Activated T-cell treated with anti-CD3 and anti-CD28 coated beads, Interleukin-2, amount 50 U/mL, for 24 hours (primary cell): ENCODE measurements around the gene DAPK2.

Source experiments
- DNase-seq: peaks from one replicate; pipeline ENCODE4 v3.0.0-alpha.2; 2020
- H3K27ac Mint-ChIP-seq: 2 replicates; pipeline ENCODE4 v1.8.0; 2020; ENCODE audit warnings: mild to moderate bottlenecking, mixed read lengths
- H3K27me3 Mint-ChIP-seq: 2 replicates; pipeline ENCODE4 v1.8.0; 2020; ENCODE audit warnings: mixed read lengths
- H3K36me3 Mint-ChIP-seq: 2 replicates; pipeline ENCODE4 v1.8.0; 2020; ENCODE audit warnings: low read depth, mixed read lengths
- H3K4me1 Mint-ChIP-seq: 2 replicates; pipeline ENCODE4 v1.8.0; 2020; ENCODE audit warnings: low read depth, mixed read lengths
- H3K4me3 Mint-ChIP-seq: 2 replicates; pipeline ENCODE4 v1.8.0; 2020; ENCODE audit warnings: mild to moderate bottlenecking, moderate library complexity, mixed read lengths
- H3K9me3 Mint-ChIP-seq: 2 replicates; pipeline ENCODE4 v1.8.0; 2020; ENCODE audit warnings: mixed read lengths

The DAPK2 gene

DNA sequence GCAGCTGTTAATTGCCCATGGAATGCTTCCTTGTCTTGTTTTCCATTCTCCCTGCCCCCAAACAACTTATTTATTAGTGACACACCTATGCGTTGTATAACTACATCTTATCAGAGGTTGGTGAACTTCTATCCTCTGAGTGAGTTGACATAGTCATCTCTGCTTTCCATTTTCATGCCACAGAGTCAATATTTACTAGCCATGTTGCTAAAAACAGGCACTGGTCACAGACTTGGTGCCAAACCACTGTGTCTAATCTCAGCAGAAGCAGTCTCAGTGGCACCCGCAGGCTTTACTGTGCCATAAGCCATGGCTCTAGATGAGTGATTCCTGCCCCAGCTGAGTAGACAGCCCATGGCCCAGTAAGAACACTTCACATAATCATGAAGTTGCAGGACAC, 26.5 kb downstream of the DAPK2 start:
- no peak for DNase-seq
- no peaks in the 10 kb centered on the region for H3K4me1 Mint-ChIP-seq
- H3K27ac Mint-ChIP-seq = no peak overlapping the region
- no peaks in the 10 kb centered on the region for H3K9me3 Mint-ChIP-seq
- H3K27me3 Mint-ChIP-seq = no peaks in the 10 kb centered on the region
- H3K36me3 Mint-ChIP-seq = no peaks in the 10 kb centered on the region
- no peak overlapping the region for H3K4me3 Mint-ChIP-seq

DNA sequence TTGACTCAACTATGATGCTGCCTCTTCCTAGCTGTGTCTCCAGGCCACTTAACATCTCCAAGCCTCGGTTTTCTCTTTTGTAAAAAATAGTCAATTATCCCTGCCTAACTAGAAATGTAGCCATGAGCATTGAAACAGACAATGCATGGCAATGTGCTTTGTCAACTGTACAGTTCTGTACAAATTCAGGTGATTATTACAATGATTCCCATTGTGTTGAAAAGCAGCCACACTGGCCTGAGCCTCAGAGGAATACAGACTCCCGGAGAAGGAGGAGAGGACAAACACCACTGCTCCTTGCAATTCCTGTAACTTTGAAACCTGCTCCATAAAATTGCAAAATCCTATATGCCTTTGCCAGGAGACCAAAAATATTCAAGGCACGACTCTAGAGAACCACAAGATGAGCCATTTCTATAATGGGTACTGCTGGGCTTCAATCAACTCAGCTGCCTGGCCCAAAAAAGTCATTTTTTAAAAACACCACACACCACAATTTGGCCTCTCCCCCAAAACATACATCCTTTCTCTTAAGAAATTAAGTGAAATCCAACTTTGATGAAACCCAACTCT, 28.6 kb downstream of the DAPK2 start:
- Mint-ChIP-seq H3K9me3 (no peaks in the 10 kb centered on the region), H3K27me3 (no peaks in the 10 kb centered on the region), H3K27ac (no peak overlapping the region), H3K4me3 (no peak overlapping the region), H3K4me1 (peaks cover 12% of the 10 kb centered on the region), H3K36me3 (no peaks in the 10 kb centered on the region)
- DNase-seq = no peak

DNA sequence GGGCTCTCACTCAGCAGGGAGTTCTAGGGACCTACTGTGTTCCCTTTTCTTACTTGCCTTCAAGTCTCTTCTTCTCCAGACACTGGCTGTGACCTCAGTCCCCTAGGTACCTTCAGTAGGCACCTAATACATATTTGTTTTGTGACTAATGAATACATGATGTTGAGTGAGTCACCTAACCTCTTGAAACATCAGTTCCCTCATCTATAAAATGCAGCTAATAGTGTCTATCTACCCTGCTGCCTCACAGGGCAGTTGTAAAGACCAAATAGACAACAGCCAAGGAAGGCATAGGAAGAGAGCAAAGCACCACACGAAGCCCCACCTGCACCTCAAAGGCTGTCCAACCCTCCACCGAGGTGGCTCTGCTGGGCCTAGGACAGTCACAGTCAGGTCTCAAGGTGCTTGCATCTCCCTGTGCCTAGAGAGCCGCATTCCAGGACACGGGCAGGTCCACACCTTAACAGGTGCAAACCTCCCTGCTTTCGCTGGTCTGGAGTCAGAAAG, 29.1 kb downstream of the DAPK2 start:
- peaks cover 15% of the 10 kb centered on the region for H3K4me1 Mint-ChIP-seq
- no peaks in the 10 kb centered on the region for H3K27me3 Mint-ChIP-seq
- no peaks in the 10 kb centered on the region for H3K36me3 Mint-ChIP-seq
- H3K4me3 Mint-ChIP-seq = no peak overlapping the region
- no peak overlapping the region for H3K27ac Mint-ChIP-seq
- no peak for DNase-seq
- H3K9me3 Mint-ChIP-seq = no peaks in the 10 kb centered on the region

DNA sequence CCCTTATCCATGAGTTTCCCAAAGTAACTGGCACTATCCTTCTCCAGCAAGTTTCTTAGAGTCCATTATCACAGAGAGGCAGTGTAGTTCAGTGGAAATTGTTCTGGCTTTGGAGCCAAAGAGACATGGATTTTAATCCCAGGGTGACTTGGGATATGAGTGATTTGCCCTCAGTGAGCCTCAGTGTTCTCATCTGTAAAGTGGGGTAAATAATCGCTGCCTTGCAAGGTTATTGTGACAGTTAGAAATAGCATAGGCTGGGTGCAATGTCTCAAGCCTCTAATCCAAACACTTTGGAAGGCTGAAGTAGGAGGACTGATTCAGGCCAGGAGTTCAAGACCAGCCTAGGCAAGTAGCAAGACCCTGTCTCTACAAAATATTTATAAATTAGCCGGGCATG, 30.0 kb downstream of the DAPK2 start:
- Mint-ChIP-seq H3K36me3 (no peaks in the 10 kb centered on the region), H3K27ac (no peak overlapping the region), H3K27me3 (no peaks in the 10 kb centered on the region), H3K4me3 (no peak overlapping the region), H3K4me1 (peaks cover 20% of the 10 kb centered on the region), H3K9me3 (no peaks in the 10 kb centered on the region)
- DNase-seq = no peak

DNA sequence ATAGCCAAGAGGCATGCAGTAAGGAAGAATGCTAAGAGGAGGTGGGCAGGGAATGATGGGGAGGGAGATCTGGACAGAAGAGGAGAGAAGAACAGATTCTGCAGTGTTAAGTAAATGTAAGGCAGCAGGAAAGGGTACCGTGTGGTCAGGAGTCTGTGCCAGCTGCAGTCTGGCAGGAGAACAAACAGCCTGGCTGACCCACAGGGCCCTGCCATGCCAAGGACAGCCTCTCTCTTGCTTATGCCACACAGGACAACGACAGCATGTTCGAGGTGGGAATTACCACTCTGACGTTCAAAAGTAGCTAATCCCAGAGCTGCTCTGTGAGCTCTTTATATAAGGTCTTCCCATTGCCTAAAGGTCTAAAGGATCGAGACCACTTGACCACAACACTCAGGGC, 31.3 kb downstream of the DAPK2 start:
- no peaks in the 10 kb centered on the region for H3K9me3 Mint-ChIP-seq
- H3K27me3 Mint-ChIP-seq = no peaks in the 10 kb centered on the region
- no peak for DNase-seq
- no peaks in the 10 kb centered on the region for H3K36me3 Mint-ChIP-seq
- no peak overlapping the region for H3K4me3 Mint-ChIP-seq
- no peak overlapping the region for H3K27ac Mint-ChIP-seq
- H3K4me1 Mint-ChIP-seq = peaks cover 32% of the 10 kb centered on the region

DNA sequence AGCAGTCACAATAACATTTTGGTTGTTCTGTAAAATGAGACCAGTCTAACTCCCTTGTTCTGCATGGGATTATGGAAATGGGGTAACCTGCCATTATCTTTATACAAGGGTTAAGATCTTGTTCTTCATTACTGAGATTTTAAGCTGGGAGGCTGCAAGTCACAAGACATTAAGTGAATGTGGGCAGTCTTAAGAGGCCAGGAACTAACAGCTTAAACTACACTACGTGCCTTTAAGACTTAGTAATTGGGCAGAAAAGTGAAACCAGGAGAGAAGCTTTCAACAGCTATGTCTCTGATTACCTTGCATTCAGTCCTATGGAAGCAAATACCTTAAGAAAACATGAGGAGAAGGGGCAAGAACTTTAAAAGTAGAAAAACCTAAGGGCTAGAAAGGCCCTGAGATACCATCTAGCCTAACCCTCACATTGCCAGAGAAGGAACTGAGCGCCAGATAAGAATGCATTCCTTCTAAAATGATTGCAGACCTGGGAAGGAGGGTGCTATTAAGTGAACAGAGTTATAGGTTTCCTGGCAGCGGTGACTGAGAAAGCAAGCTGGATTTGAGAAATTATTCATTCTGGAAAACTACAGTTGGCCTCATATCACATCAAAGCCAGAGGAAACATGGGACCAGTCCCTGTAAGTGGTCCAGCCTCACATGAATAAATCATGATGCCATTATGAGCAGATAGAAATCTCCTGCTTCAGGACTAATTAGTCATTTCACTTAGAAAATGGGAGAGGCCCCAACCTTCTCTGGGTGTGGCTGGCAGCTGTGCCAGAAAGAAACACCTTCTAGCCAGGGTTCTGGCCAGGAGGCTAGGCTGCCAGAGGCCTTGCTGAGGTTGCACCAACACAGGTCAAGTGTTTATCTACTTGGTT, 32.9 kb downstream of the DAPK2 start:
- H3K27me3 Mint-ChIP-seq = no peaks in the 10 kb centered on the region
- DNase-seq = no peak
- H3K27ac Mint-ChIP-seq = no peak overlapping the region
- H3K4me1 Mint-ChIP-seq = peaks cover 48% of the 10 kb centered on the region
- H3K9me3 Mint-ChIP-seq = no peaks in the 10 kb centered on the region
- H3K36me3 Mint-ChIP-seq = no peaks in the 10 kb centered on the region
- H3K4me3 Mint-ChIP-seq = no peak overlapping the region

DNA sequence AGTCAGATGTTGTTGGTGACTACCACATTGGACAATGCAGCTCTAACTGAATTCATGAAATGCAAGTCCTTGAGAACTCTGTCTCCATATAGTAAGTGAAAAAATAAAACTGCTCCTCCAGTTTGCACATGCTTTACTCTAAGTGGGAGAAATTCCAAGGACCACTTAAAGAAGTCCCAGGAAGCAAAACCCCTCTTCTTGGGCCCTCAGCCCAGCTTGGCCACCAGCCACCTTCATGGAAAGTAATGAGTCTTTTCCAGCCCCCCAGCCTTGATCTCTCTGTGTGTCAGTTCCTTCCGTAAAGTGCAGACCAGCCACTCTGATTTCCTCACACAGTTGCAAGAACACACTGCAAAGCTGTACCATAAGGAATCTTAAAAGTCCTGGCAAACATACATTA, 34.5 kb downstream of the DAPK2 start:
- Mint-ChIP-seq H3K4me1 (peaks cover 54% of the 10 kb centered on the region), H3K27me3 (no peaks in the 10 kb centered on the region), H3K27ac (no peak overlapping the region), H3K4me3 (no peak overlapping the region), H3K9me3 (no peaks in the 10 kb centered on the region), H3K36me3 (no peaks in the 10 kb centered on the region)
- DNase-seq = no peak

DNA sequence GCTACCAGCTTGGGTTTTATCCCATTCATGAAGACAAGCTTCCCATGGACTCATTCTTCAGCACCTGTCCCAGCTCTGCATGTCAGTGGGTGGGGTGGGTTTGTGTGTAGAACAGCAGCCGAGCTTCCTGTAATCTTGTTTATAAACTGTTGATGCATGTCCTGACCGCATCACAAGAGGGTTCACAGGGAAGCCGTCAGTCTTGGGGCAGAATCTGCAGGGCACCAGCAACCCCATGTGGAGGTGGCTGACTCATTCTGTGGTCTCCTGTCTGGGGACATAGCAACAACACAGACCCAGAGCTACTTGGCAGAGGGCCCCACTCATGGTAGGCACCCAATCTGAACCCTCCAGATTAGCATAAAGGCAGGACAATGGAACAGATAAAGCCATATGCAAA, 35.6 kb downstream of the DAPK2 start:
- Mint-ChIP-seq H3K9me3 (no peaks in the 10 kb centered on the region), H3K4me3 (peak overlapping the region; percentile 39), H3K27me3 (no peaks in the 10 kb centered on the region), H3K36me3 (no peaks in the 10 kb centered on the region), H3K27ac (peak overlapping the region; percentile 93), H3K4me1 (peaks cover 54% of the 10 kb centered on the region)
- peak; percentile 76 for DNase-seq

DNA sequence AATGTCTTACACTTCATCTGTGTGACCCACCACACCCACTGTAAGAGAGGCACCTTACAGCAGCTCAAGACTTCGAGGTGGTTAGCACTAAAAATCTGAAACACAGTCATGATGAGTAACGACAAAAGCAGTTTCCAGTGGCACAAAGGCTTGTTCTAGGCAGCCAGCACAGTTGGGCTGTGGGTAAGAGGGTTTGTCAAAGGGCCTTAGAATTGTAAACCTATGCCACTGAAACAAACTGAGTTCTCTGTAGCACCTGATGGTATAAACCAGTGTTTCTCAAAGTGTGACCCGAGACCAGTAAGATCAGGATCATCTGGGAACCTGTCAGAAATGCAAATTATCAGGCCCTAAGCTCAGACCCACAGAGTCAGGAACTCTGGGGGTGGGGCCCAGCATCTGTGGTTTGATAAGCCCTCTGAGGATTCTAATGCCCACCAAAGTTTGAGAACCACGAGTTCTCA, 36.5 kb downstream of the DAPK2 start:
- Mint-ChIP-seq H3K9me3 (no peaks in the 10 kb centered on the region), H3K27ac (peak overlapping the region; percentile 93), H3K27me3 (no peaks in the 10 kb centered on the region), H3K4me1 (peaks cover 54% of the 10 kb centered on the region), H3K4me3 (peak overlapping the region; percentile 44), H3K36me3 (no peaks in the 10 kb centered on the region)
- peak; percentile 54 for DNase-seq

DNA sequence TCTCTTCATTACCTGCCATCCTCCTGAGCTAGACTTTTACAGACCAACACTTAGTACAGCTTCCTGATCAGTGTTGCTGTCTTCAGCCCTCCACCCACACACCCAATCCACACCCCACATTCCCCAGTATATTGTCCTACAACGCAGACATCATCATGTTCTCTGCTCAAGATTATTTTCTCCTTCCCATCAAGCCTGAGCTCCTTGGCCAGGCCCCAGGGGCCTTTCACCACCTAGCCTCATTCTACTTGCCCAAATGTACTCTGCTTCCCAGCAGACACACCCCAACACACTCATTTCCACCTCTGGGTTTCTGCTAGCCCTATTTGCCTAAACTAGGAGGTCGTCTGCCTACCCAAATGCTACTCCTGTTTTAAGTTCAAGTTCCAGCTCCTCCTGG, 37.0 kb downstream of the DAPK2 start:
- Mint-ChIP-seq H3K27me3 (no peaks in the 10 kb centered on the region), H3K36me3 (no peaks in the 10 kb centered on the region), H3K4me3 (peak overlapping the region; percentile 10), H3K4me1 (peaks cover 56% of the 10 kb centered on the region), H3K9me3 (no peaks in the 10 kb centered on the region), H3K27ac (peak overlapping the region; percentile 93)
- no peak for DNase-seq

DNA sequence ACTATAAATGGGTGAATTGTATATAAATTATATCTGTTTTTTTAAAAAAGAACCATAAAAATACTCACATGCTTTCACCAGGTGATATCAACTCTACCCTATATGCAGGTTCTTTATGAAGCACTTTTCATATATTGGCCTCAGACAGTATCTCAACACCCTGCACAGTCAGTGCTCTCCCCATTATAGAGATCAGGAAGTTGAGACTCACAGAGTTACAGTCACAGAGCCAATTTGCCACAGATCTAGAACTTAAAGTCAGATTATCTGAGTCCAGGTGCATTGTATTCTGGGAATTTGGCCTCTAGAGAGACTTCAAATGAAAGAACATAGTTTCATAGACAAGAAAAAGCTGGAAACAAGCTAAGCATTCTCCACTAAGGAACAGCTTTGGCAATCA, 38.1 kb downstream of the DAPK2 start:
- DNase-seq = no peak
- no peaks in the 10 kb centered on the region for H3K36me3 Mint-ChIP-seq
- H3K4me3 Mint-ChIP-seq = no peak overlapping the region
- H3K27me3 Mint-ChIP-seq = no peaks in the 10 kb centered on the region
- H3K27ac Mint-ChIP-seq = no peak overlapping the region
- H3K9me3 Mint-ChIP-seq = no peaks in the 10 kb centered on the region
- H3K4me1 Mint-ChIP-seq = peaks cover 50% of the 10 kb centered on the region

DNA sequence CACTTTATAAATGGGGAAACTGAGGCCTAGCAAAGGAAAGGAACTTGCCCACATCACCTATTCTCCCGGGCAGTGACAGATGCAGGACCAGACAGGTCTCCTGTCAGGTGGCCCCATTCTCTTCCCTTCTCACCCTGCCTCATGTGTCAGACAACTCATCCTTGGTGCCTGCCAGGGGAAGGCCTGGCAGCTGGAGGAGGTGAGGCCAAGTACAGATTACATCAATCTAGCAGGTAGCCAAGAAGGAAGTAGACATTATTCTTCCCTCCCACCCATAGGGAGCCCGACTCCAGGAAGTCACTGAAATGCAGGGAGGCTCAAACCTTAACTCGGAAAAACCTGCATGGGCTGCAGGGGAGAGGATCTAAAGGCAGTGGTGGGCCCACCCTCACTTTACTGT, 39.6 kb downstream of the DAPK2 start:
- Mint-ChIP-seq H3K4me3 (no peak overlapping the region), H3K27me3 (no peaks in the 10 kb centered on the region), H3K36me3 (no peaks in the 10 kb centered on the region), H3K4me1 (peaks cover 42% of the 10 kb centered on the region), H3K9me3 (no peaks in the 10 kb centered on the region), H3K27ac (no peak overlapping the region)
- no peak for DNase-seq

DNA sequence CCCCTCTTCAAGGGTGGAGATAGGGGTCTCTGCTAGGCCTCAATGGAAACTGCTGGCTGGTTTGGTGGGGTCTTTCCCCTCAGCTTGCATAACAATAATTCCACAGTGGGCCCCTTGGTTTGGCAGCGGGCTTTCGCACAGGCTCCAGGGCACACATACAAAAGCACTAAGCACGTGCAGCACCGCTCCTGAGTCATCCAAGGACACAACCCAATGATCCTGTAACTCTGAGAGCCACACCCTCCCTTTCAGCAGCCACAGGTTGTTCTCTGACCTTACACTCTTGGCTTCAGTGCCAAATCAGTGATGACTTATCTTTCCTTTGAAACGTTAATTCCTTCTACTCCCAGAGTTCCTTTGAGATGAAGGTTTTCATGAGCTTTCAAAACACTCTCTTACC, 41.7 kb downstream of the DAPK2 start:
- Mint-ChIP-seq H3K9me3 (no peaks in the 10 kb centered on the region), H3K27ac (no peak overlapping the region)

DNA sequence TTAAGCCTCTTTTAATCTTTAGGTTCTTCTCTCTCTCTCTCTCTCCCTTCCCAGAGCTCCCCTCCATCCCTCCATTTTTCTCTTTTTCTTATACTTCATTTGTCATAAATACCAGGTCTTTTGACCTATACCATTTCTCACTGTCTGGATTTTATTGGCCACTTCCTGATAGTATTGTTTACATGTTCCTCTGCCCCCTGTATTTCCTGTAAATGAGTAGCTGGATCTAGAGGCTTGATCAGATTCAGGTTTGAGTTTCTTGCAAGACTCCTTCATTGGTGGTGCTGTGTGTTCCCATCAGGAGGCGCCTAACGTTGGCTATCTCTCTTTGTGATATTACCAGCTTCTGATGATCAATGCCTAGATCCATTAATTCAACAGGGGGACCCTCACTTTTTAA, 42.2 kb downstream of the DAPK2 start:
- Mint-ChIP-seq H3K4me1 (peaks cover 19% of the 10 kb centered on the region), H3K4me3 (no peak overlapping the region), H3K36me3 (no peaks in the 10 kb centered on the region), H3K27me3 (no peaks in the 10 kb centered on the region), H3K27ac (no peak overlapping the region), H3K9me3 (no peaks in the 10 kb centered on the region)
- DNase-seq = no peak

More for the DNA sequence above, 41.7 kb downstream of the DAPK2 start:
- Mint-ChIP-seq H3K27me3 (no peaks in the 10 kb centered on the region), H3K36me3 (no peaks in the 10 kb centered on the region), H3K4me3 (no peak overlapping the region), H3K4me1 (peaks cover 25% of the 10 kb centered on the region)
- no peak for DNase-seq

DNA sequence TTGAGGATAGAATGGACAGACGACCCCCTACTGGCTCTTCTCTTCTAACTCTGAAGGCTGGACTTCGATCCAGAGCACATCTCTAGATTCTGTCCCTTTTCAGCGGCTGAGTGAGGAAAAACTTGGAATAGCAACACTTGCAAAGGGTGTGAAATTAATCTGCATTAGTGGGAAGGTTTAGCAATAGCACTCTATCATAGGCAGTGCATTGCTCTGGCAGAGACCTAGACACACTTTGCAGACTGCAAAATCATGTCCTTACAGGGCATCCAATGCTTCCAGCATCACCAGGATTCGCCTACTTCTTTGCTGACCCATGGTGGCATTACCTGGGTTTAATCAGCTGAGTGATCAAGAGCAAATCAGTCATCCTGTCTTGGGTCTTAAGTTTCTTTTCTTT, 43.1 kb downstream of the DAPK2 start:
- no peak overlapping the region for H3K27ac Mint-ChIP-seq
- H3K27me3 Mint-ChIP-seq = no peaks in the 10 kb centered on the region
- peaks cover 11% of the 10 kb centered on the region for H3K4me1 Mint-ChIP-seq
- H3K4me3 Mint-ChIP-seq = no peak overlapping the region
- no peaks in the 10 kb centered on the region for H3K9me3 Mint-ChIP-seq
- no peak for DNase-seq
- H3K36me3 Mint-ChIP-seq = no peaks in the 10 kb centered on the region
